Fibroblast of gingiva (primary cell): ENCODE measurements around the gene POU2AF1.
"Not testable (repeated sequence)": the region's sequence is repeated elsewhere in the genome, so short reads cannot be mapped to it uniquely, and the experiment has no call there.

Source experiments
- DNase-seq: peaks from one replicate; pipeline ENCODE4 v3.0.0-alpha.2; 2011; ENCODE audit warnings: low read depth

POU2AF1 gene

GRCh38 chr11:111344032-111344431, 35.0 kb downstream of the POU2AF1 start:
- peak; percentile 80 for DNase-seq

- no peak for DNase-seq
These were observed 36.7 kb downstream of the POU2AF1 start for GRCh38 chr11:111342329-111342728.

- no peak for DNase-seq
These were observed 39.2 kb downstream of the POU2AF1 start for GRCh38 chr11:111339758-111340388.

GRCh38 chr11:111336582-111337256, 42.4 kb downstream of the POU2AF1 start:
- DNase-seq, result peak; percentile 92

- DNase-seq, result no peak
These were observed 43.0 kb downstream of the POU2AF1 start for GRCh38 chr11:111336062-111336461.

GRCh38 chr11:111335549-111335948, 43.5 kb downstream of the POU2AF1 start:
- no peak for DNase-seq

GRCh38 chr11:111334532-111335502, 44.3 kb downstream of the POU2AF1 start:
- no peak for DNase-seq

- DNase-seq, result peak; percentile 32
These were observed 47.2 kb downstream of the POU2AF1 start for GRCh38 chr11:111331711-111332479.

- no peak for DNase-seq
These were observed 48.7 kb downstream of the POU2AF1 start for GRCh38 chr11:111330234-111330893.

GRCh38 chr11:111329306-111330204, 49.5 kb downstream of the POU2AF1 start:
- DNase-seq, result peak; percentile 21

- DNase-seq, result peak; percentile 31
These were observed 51.0 kb downstream of the POU2AF1 start for GRCh38 chr11:111327908-111328624.

- DNase-seq, result no peak
These were observed 52.3 kb downstream of the POU2AF1 start for GRCh38 chr11:111326824-111327223.

- no peak for DNase-seq
These were observed 53.8 kb downstream of the POU2AF1 start for GRCh38 chr11:111325259-111325658.

- peak; percentile 76 for DNase-seq
These were observed 54.8 kb downstream of the POU2AF1 start for GRCh38 chr11:111324277-111324720.

GRCh38 chr11:111322534-111322933, 56.5 kb downstream of the POU2AF1 start:
- DNase-seq, result no peak

- no peak for DNase-seq
These were observed 58.1 kb downstream of the POU2AF1 start for GRCh38 chr11:111320728-111321568.

GRCh38 chr11:111320199-111320598, 58.9 kb downstream of the POU2AF1 start:
- not testable (repeated sequence) for DNase-seq

- DNase-seq, result no peak
These were observed 59.8 kb downstream of the POU2AF1 start for GRCh38 chr11:111319296-111319695.
